ENCODE results near the gene SERPINA9. TPM values are rescaled to one million over a fixed set of nuclear protein-coding genes. Genes with fewer than 3 reads are reported as not detected.

Gene SERPINA9
- total RNA-seq, 1 experiment from 2014 or later: not detected

DNA sequence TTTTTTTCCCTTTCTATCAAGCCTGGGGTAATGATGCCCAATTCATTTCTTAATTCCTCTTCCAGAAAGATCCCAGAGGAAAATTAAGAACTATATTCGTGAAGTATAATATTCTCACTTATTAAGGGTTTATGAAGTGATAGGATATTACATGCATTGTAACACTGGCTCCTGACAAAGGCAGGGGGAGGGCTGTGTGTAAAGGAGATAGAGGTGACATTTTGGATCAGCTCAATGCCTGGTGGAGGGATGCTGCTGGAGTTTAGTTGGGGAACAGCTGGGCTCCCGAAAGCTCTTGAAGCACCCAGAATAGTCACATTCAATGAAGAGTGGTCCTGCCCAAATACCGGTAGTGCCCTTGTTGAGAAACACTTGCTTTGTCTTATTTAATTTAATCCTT is 24.2 kb downstream of the SERPINA9 start:
- H2AFZ ChIP-seq: no peak overlapping the region
- H3K4me2 ChIP-seq: no peak overlapping the region
- no peak overlapping the region for H3K27ac ChIP-seq
- ChIA-PET POLR2A (ENCODE audit: unreplicated experiment) (no interaction called here), CTCF (no interaction called here)
- no peaks in the 10 kb centered on the region for H3K4me1 ChIP-seq (replicated peaks; ENCODE audit: insufficient read depth)
- H3K79me2 ChIP-seq (ENCODE audit: low read depth): no peaks in the 10 kb centered on the region
- no peaks in the 10 kb centered on the region for H3K9me2 ChIP-seq (ENCODE audit: insufficient read depth)
- H3K4me3 ChIP-seq: no peak overlapping the region
- no TSS peak for BruUV-seq (replicated peaks)
- H3K9me3 ChIP-seq (ENCODE audit: insufficient read depth, low read depth): no peaks in the 10 kb centered on the region
- no peaks in the 10 kb centered on the region for H3F3A ChIP-seq (ENCODE audit: insufficient read depth, low read depth)
- H3K27me3 ChIP-seq (ENCODE audit: insufficient read depth, low read depth): no peaks in the 10 kb centered on the region
- TF ChIP-seq, protein P1, sequence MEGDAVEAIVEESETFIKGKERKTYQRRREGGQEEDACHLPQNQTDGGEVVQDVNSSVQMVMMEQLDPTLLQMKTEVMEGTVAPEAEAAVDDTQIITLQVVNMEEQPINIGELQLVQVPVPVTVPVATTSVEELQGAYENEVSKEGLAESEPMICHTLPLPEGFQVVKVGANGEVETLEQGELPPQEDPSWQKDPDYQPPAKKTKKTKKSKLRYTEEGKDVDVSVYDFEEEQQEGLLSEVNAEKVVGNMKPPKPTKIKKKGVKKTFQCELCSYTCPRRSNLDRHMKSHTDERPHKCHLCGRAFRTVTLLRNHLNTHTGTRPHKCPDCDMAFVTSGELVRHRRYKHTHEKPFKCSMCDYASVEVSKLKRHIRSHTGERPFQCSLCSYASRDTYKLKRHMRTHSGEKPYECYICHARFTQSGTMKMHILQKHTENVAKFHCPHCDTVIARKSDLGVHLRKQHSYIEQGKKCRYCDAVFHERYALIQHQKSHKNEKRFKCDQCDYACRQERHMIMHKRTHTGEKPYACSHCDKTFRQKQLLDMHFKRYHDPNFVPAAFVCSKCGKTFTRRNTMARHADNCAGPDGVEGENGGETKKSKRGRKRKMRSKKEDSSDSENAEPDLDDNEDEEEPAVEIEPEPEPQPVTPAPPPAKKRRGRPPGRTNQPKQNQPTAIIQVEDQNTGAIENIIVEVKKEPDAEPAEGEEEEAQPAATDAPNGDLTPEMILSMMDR (conservative IDR thresholded peaks at IDR 0.05): no peak
- TF ChIP-seq EZH2 (IDR thresholded peaks at IDR 0.05; ENCODE audit: low read depth): no peak
- no peaks in the 10 kb centered on the region for H4K20me1 ChIP-seq (ENCODE audit: insufficient read depth)
- DNase-seq: no peak
- intact Hi-C loops (cut with micrococcal nuclease; ENCODE audit: unreplicated experiment): no loop called here
- no peaks in the 10 kb centered on the region for H3K36me3 ChIP-seq (ENCODE audit: low read depth)

DNA sequence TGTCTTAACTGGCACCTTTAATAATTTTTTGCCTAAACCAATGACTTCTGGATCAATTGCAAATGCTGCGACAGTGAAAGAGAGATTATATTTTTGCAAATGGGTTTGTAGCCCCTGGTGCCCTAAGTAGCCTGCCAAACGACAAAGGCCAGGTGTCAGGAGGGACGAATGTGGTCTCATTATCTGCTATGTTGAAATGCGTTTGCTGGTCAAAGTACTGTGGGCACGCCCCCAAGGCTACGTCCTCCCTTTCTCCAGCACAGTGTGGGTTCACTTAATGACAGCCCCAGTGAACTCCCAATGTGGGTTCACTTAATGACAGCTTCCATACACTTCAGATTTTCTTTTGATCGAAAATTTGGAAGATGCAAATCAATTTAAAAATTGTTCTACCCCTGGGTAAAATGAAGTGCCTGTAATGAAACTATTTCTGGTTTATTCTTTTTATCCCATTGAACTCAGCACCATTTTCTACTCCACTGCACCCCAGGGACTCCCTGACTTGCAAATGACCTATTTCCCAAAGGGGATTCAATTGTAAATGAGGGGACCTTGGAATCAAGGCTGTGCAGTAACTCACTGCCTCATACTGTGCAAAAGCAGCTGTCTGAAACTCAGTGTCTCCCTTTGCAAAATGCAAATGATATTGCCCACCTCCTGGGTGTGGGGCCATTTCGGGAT is 24.8 kb downstream of the SERPINA9 start:
- H3K4me3 ChIP-seq: no peak overlapping the region
- POLR2A ChIA-PET (ENCODE audit: unreplicated experiment): no interaction called here
- no peak for DNase-seq
- no peaks in the 10 kb centered on the region for H3F3A ChIP-seq (ENCODE audit: insufficient read depth, low read depth)
- H3K79me2 ChIP-seq (ENCODE audit: low read depth): no peaks in the 10 kb centered on the region
- CTCF ChIA-PET: no interaction called here
- TF ChIP-seq EZH2 (IDR thresholded peaks at IDR 0.05; ENCODE audit: low read depth): no peak
- TF ChIP-seq, protein P1 (conservative IDR thresholded peaks at IDR 0.05): no peak
- H3K4me1 ChIP-seq (replicated peaks; ENCODE audit: insufficient read depth): no peaks in the 10 kb centered on the region
- H3K4me2 ChIP-seq: no peak overlapping the region
- H3K27ac ChIP-seq: no peak overlapping the region
- H4K20me1 ChIP-seq (ENCODE audit: insufficient read depth): no peaks in the 10 kb centered on the region
- no peaks in the 10 kb centered on the region for H3K9me2 ChIP-seq (ENCODE audit: insufficient read depth)
- H2AFZ ChIP-seq: no peak overlapping the region
- no peaks in the 10 kb centered on the region for H3K9me3 ChIP-seq (ENCODE audit: insufficient read depth, low read depth)
- no peaks in the 10 kb centered on the region for H3K27me3 ChIP-seq (ENCODE audit: insufficient read depth, low read depth)
- BruUV-seq (replicated peaks): no TSS peak
- H3K36me3 ChIP-seq (ENCODE audit: low read depth): no peaks in the 10 kb centered on the region
- intact Hi-C loops (cut with micrococcal nuclease; ENCODE audit: unreplicated experiment): no loop called here

DNA sequence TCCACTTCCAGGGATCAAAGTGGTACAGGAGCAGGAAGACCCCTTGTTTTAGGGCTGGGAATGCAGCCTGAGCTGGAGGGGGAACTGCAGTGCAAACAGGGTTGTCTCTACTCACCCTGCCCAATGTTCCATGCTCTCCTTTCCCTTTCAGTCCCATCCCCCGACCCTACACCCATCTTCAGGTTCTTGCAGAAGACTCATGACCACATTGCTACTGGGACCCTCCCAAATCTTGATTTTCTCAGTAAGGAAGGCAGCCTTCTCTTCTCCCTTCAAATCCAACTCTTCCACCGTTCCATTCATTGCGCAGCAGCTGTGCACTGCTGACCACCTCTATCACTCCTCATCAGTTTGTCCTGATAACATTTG is 25.3 kb downstream of the SERPINA9 start:
- intact Hi-C loops (cut with micrococcal nuclease; ENCODE audit: unreplicated experiment): no loop called here
- no peak overlapping the region for H3K4me2 ChIP-seq
- no peaks in the 10 kb centered on the region for H4K20me1 ChIP-seq (ENCODE audit: insufficient read depth)
- H3K27ac ChIP-seq: no peak overlapping the region
- no TSS peak for BruUV-seq (replicated peaks)
- no peaks in the 10 kb centered on the region for H3F3A ChIP-seq (ENCODE audit: insufficient read depth, low read depth)
- no peak overlapping the region for H3K4me3 ChIP-seq
- no peak for DNase-seq
- TF ChIP-seq EZH2 (IDR thresholded peaks at IDR 0.05; ENCODE audit: low read depth): no peak
- no peaks in the 10 kb centered on the region for H3K9me2 ChIP-seq (ENCODE audit: insufficient read depth)
- H3K9me3 ChIP-seq (ENCODE audit: insufficient read depth, low read depth): no peaks in the 10 kb centered on the region
- H3K4me1 ChIP-seq (replicated peaks; ENCODE audit: insufficient read depth): no peaks in the 10 kb centered on the region
- ChIA-PET CTCF (no interaction called here), POLR2A (ENCODE audit: unreplicated experiment) (no interaction called here)
- no peak overlapping the region for H2AFZ ChIP-seq
- H3K79me2 ChIP-seq (ENCODE audit: low read depth): no peaks in the 10 kb centered on the region
- H3K27me3 ChIP-seq (ENCODE audit: insufficient read depth, low read depth): no peaks in the 10 kb centered on the region
- H3K36me3 ChIP-seq (ENCODE audit: low read depth): no peaks in the 10 kb centered on the region

DNA sequence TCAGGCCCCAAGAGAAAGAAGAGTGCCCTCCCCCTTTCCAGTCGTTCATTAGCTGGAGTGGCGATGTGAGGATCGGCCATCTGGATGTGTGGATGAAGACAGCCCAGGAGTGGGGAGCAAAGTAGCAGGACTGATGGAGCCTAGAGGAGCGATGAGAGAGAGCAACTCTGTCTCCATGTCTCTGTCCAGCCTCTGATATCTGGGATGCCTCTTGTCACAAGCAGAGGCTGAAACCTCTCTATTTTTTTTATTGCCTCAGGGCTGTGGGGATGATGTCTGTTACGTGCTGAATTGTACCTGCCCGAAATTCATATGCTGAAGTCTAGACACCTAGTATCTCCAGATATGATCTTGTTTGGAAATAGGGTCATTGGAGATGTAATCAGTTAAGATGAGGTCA is 26.1 kb downstream of the SERPINA9 start:
- Histone ChIP-seq H3K4me1 (replicated peaks; ENCODE audit: insufficient read depth) (no peaks in the 10 kb centered on the region), H3K27me3 (ENCODE audit: insufficient read depth, low read depth) (no peaks in the 10 kb centered on the region), H3F3A (ENCODE audit: insufficient read depth, low read depth) (no peaks in the 10 kb centered on the region), H2AFZ (no peak overlapping the region), H3K27ac (no peak overlapping the region), H4K20me1 (ENCODE audit: insufficient read depth) (no peaks in the 10 kb centered on the region), H3K4me2 (no peak overlapping the region), H3K4me3 (no peak overlapping the region), H3K9me3 (ENCODE audit: insufficient read depth, low read depth) (no peaks in the 10 kb centered on the region), H3K79me2 (ENCODE audit: low read depth) (no peaks in the 10 kb centered on the region), H3K36me3 (ENCODE audit: low read depth) (no peaks in the 10 kb centered on the region), H3K9me2 (ENCODE audit: insufficient read depth) (no peaks in the 10 kb centered on the region)
- ChIA-PET POLR2A (ENCODE audit: unreplicated experiment) (no interaction called here), CTCF (no interaction called here)
- intact Hi-C loops (cut with micrococcal nuclease; ENCODE audit: unreplicated experiment): no loop called here
- DNase-seq: no peak
- BruUV-seq (replicated peaks): no TSS peak
- TF ChIP-seq, protein P1 (conservative IDR thresholded peaks at IDR 0.05): no peak
- no peak for TF ChIP-seq EZH2 (IDR thresholded peaks at IDR 0.05; ENCODE audit: low read depth)

Data from PC-9 (cell line).